Measurements from ENCODE around the gene EVI5.
A peak's percentile ranks its signal among the peaks of the same experiment; 100 is the strongest.
"Not testable (repeated sequence)": the region's sequence is repeated elsewhere in the genome, so short reads cannot be mapped to it uniquely, and the experiment has no call there.

The EVI5 gene

GRCh38 chr1:92791487-92792066, 6.7 kb upstream of the EVI5 start:
- no peak for DNase-seq (ENCODE audit: low read depth in 3 of 3)

- DNase-seq (ENCODE audit: low read depth in 3 of 3) = no peak
These were observed 6.0 kb upstream of the EVI5 start for GRCh38 chr1:92790867-92791266.

- DNase-seq (ENCODE audit: low read depth in 3 of 3) = no peak
These were observed 5.2 kb upstream of the EVI5 start for GRCh38 chr1:92790081-92790480.

- no peak for DNase-seq (ENCODE audit: low read depth in 3 of 3)
These were observed 1.4 kb upstream of the EVI5 start for GRCh38 chr1:92786111-92786901.

- peak in 1 of 3 experiments; percentile 6 for DNase-seq (ENCODE audit: low read depth in 3 of 3)
These were observed 778 bp downstream of the EVI5 start for GRCh38 chr1:92784021-92784638.

GRCh38 chr1:92783550-92783949, 1.4 kb downstream of the EVI5 start:
- DNase-seq (ENCODE audit: low read depth in 3 of 3) = not testable (repeated sequence)

- DNase-seq (ENCODE audit: low read depth in 3 of 3) = no peak
These were observed 6.5 kb downstream of the EVI5 start for GRCh38 chr1:92778376-92778775.

- no peak for DNase-seq (ENCODE audit: low read depth in 3 of 3)
These were observed 10.5 kb downstream of the EVI5 start for GRCh38 chr1:92774407-92774806.

GRCh38 chr1:92773749-92774148, 11.2 kb downstream of the EVI5 start:
- DNase-seq (ENCODE audit: low read depth in 3 of 3) = not testable (repeated sequence)

GRCh38 chr1:92769856-92770255, 15.1 kb downstream of the EVI5 start:
- DNase-seq (ENCODE audit: low read depth in 3 of 3) = no peak

- DNase-seq (ENCODE audit: low read depth in 3 of 3) = no peak
These were observed 16.0 kb downstream of the EVI5 start for GRCh38 chr1:92768915-92769314.

GRCh38 chr1:92768296-92768695, 16.6 kb downstream of the EVI5 start:
- DNase-seq (ENCODE audit: low read depth in 3 of 3) = no peak

- no peak for DNase-seq (ENCODE audit: low read depth in 3 of 3)
These were observed 20.8 kb downstream of the EVI5 start for GRCh38 chr1:92764116-92764515.

- no peak for DNase-seq (ENCODE audit: low read depth in 3 of 3)
These were observed 22.6 kb downstream of the EVI5 start for GRCh38 chr1:92762355-92762754.

GRCh38 chr1:92759361-92759760, 25.5 kb downstream of the EVI5 start:
- no peak for DNase-seq (ENCODE audit: low read depth in 3 of 3)

- DNase-seq (ENCODE audit: low read depth in 3 of 3) = no peak
These were observed 28.4 kb downstream of the EVI5 start for GRCh38 chr1:92756537-92756936.

GRCh38 chr1:92755541-92756461, 29.1 kb downstream of the EVI5 start:
- DNase-seq (ENCODE audit: low read depth in 3 of 3) = no peak

- no peak for DNase-seq (ENCODE audit: low read depth in 3 of 3)
These were observed 30.2 kb downstream of the EVI5 start for GRCh38 chr1:92754719-92755050.

- DNase-seq (ENCODE audit: low read depth in 3 of 3) = no peak
These were observed 30.7 kb downstream of the EVI5 start for GRCh38 chr1:92754000-92754718.

- no peak for DNase-seq (ENCODE audit: low read depth in 3 of 3)
These were observed 32.2 kb downstream of the EVI5 start for GRCh38 chr1:92752719-92753118.

- DNase-seq (ENCODE audit: low read depth in 3 of 3) = no peak
These were observed 35.8 kb downstream of the EVI5 start for GRCh38 chr1:92749024-92749634.

All from stimulated activated CD4-positive, alpha-beta T cell treated with anti-CD3 and anti-CD28 coated beads, TNF-alpha, amount 100 ng/mL, for 4 hours (primary cell).